ENCODE data around the gene C1QTNF12. TPM values are rescaled to one million over a fixed set of nuclear protein-coding genes. Genes with fewer than 3 reads are reported as not detected.

C1QTNF12 gene, protein sequence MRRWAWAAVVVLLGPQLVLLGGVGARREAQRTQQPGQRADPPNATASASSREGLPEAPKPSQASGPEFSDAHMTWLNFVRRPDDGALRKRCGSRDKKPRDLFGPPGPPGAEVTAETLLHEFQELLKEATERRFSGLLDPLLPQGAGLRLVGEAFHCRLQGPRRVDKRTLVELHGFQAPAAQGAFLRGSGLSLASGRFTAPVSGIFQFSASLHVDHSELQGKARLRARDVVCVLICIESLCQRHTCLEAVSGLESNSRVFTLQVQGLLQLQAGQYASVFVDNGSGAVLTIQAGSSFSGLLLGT
- 0.51 TPM for total RNA-seq
- long read RNA-seq: 0 reads

DNA sequence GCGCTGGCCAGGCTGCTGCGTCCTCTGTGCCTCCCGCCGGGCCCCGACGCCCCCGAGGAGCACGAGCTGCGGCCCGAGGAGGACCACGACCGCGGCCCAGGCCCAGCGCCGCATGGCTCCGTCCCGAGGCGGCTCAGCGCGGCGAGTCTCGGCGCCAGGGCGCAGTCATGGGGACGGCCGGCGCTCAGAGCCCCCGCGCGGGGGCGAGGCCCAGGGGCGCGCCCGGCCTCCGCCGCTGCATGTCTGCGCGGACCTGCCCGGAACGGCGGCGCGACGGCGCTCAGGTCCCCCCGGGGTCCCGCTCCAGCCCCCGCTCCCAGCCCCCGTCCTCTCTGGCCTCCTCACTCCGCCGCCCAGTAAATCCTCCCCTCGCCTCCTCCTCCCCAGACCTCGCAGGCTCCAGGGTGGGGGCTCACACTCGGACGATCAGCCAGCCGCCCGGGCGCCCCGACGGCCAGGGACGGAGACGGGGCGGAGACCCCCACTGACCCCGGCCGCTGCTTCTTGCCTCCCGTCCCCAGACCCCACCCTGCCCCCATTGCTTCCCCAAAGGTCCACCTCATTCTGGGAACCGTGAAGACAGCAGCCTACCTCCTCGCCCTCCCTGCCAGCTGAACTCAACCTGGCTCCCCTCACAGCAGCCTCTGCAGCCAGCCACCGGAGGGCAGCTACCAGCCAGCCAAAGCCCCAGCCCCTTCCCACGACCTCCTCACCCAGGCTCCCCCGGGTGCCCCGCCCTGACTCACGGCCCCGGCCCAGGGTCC is at the start of gene C1QTNF12:
Gene C1QTNF12, minus strand, starts transcription at position 146 of the 764 bp plus-strand sequence. Its CDS starts 32 bp downstream, at position 114.
- ATAC-seq (ENCODE audit: poor library complexity) (no peak), DNase-seq (no peak)
- intact Hi-C loops (cut with DNase I): no loop called here

- DNase-seq (no peak), ATAC-seq (ENCODE audit: poor library complexity) (no peak)
- intact Hi-C loops (cut with DNase I): no loop called here
These were observed 48.8 kb upstream of the C1QTNF12 start for GRCh38 chr1:1295154-1295923.

DNA sequence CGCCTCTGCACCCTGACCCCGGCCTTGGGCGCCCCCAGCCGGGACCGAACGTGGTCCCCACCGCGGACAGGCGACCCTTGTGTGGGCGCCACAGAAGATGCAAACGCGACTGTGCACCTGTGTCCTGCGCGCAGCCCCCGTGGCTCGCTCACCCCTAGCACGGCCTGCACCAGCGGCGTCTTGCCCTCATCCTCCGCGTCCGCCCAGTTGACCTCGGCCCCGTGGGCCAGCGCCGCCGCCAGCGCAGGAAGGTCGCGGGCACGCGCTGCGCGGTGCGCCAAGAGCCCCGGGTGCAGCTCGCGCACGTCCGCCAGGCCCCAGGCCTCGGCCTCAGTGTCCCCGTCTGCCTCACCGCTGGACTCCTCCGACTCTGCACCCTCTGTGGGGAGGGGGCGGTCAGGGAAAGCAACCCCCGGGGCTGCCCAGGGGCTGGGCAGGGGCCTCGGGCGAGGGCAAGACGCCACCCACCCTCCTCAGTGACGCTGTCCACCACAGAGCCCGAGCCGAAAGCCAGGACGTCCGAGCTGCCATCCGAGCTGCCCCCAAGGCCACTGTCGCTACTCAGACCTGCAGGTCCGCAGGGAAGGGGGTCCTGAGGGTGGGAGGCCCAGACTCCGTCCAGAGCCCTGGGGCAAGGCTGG is 47.8 kb upstream of the C1QTNF12 start:
- intact Hi-C loops (cut with DNase I): loop anchor here (5.0 kb wide), 1 partner anchor 172 kb away; no protein-coding TSS in a partner anchor
- DNase-seq (no peak), ATAC-seq (ENCODE audit: poor library complexity) (no peak)

GRCh38 chr1:1293263-1294249 is 47.0 kb upstream of the C1QTNF12 start:
- intact Hi-C loops (cut with DNase I): loop anchor here (5.0 kb wide), 1 partner anchor 171 kb away; no protein-coding TSS in a partner anchor
- ATAC-seq (ENCODE audit: poor library complexity) (no peak), DNase-seq (no peak)

- ATAC-seq (ENCODE audit: poor library complexity) (no peak), DNase-seq (no peak)
- intact Hi-C loops (cut with DNase I): loop anchor here (5.0 kb wide), 1 partner anchor 171 kb away; no protein-coding TSS in a partner anchor
These were observed 46.3 kb upstream of the C1QTNF12 start for GRCh38 chr1:1292851-1293250.

DNA sequence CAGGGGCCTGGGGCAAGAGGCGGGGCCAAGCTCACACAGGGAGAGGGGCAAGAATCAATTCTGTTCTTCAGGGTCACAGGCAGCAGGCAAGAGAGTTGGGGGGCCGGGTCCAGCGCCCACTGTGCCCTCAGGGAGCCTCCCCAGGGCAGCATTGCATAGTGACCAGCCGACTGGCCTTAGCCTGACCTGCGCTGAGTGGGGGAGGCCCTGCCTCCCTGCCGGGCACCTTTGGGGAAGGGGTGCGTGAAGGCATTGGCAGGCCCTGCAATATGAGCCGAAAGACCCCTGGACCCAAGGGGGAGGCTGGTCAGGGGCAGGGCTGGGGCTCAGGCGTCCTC is 45.9 kb upstream of the C1QTNF12 start:
- DNase-seq (no peak), ATAC-seq (ENCODE audit: poor library complexity) (peak; percentile 5)
- intact Hi-C loops (cut with DNase I): loop anchor here (5.0 kb wide), 1 partner anchor 170 kb away; no protein-coding TSS in a partner anchor

GRCh38 chr1:1291548-1292441 is 45.3 kb upstream of the C1QTNF12 start:
- DNase-seq: peak; percentile 76
- intact Hi-C loops (cut with DNase I): loop anchor here (5.0 kb wide), 1 partner anchor 169 kb away; no protein-coding TSS in a partner anchor
- peak; percentile 79 for ATAC-seq (ENCODE audit: poor library complexity)

DNA sequence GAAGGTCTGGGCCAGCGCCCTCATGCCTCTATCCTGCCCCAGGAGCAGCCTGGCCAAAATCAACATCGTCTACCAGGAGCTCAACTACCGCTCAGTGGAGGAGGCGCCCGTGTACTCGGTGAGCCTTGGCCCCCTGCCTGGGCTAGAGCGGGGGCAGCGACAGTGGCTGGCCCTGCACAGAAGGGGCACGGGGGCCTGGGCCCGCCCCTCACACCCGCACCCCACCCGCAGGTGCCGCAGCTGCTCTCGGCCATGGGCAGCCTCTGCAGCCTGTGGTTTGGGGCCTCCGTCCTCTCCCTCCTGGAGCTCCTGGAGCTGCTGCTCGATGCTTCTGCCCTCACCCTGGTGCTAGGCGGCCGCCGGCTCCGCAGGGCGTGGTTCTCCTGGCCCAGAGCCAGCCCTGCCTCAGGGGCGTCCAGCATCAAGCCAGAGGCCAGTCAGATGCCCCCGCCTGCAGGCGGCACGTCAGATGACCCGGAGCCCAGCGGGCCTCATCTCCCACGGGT is 44.6 kb upstream of the C1QTNF12 start:
- ATAC-seq (ENCODE audit: poor library complexity) (peak; percentile 5), DNase-seq (no peak)
- intact Hi-C loops (cut with DNase I): loop anchor here (5.0 kb wide), 1 partner anchor 169 kb away; no protein-coding TSS in a partner anchor

- intact Hi-C loops (cut with DNase I): loop anchor here (5.0 kb wide), 1 partner anchor 168 kb away; no protein-coding TSS in a partner anchor
- ATAC-seq (ENCODE audit: poor library complexity) (peak; percentile 38), DNase-seq (peak; percentile 75)
These were observed 43.8 kb upstream of the C1QTNF12 start for GRCh38 chr1:1290238-1290731.

- intact Hi-C loops (cut with DNase I): no loop called here
- DNase-seq (no peak), ATAC-seq (ENCODE audit: poor library complexity) (no peak)
These were observed 41.0 kb upstream of the C1QTNF12 start for GRCh38 chr1:1287288-1288110.

DNA sequence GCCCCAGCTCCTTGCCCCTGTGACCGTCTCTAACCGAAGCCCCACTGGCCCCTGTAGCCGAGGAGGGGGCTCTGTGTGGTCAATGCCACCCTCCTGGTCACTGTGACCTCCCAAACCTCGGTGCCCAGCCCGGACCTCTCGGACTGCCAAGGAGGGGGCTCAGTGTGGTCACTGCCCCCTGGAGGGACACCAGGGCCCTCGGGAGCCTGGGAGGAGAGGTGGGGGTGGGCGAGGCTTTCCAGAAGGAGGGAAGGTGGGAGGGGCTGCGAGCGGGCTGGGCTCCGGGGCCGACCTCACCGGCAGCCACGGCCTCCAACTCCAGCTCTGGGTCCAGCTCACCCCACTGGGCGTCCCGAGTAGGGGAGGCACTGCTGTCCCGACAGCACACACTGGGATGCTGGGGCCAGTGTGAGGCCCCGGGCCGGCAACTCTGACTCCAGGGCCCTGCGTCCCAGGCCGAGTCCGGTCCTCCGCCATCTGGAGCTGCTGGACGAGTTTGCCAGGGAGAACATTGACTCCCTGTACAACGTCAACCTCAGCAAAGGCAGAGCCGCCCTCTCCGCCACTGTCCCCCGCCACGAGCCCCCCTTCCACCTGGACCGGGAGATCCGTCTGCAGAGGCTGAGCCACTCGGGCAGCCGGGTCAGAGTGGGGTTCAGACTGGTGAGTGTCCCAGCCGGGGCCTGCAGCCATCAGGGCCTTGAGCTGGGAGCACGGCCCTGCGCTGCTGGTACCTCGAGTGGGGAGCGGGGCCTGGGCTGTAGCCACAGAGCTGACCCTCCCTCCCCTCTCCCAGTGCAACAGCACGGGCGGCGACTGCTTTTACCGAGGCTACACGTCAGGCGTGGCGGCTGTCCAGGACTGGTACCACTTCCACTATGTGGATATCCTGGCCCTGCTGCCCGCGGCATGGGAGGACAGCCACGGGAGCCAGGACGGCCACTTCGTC is 40.1 kb upstream of the C1QTNF12 start:
- DNase-seq (no peak), ATAC-seq (ENCODE audit: poor library complexity) (no peak)

DNA sequence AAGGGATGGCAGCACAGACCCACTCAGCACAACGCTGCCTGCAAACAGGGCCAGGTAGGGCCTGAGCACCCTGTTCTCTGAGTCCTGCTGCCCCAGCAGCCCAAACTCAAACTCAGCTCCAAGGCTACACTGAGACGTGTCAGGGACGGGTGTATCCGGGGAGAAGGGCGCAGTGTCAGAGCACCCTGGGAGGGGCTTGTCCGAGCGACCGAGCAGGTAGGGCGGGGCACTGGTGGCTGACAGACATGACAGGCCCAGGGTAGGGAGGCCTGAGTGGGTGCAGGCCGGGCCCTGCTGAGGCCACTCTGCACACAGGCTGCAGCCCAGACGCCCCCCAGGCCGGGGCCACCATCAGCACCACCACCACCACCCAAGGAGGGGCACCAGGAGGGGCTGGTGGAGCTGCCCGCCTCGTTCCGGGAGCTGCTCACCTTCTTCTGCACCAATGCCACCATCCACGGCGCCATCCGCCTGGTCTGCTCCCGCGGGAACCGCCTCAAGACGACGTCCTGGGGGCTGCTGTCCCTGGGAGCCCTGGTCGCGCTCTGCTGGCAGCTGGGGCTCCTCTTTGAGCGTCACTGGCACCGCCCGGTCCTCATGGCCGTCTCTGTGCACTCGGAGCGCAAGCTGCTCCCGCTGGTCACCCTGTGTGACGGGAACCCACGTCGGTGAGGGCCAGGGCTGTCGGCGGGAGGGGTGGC is 39.2 kb upstream of the C1QTNF12 start:
- DNase-seq: no peak
- intact Hi-C loops (cut with DNase I): no loop called here
- no peak for ATAC-seq (ENCODE audit: poor library complexity)

More for the DNA sequence above, 40.1 kb upstream of the C1QTNF12 start:
- intact Hi-C loops (cut with DNase I): no loop called here

DNA sequence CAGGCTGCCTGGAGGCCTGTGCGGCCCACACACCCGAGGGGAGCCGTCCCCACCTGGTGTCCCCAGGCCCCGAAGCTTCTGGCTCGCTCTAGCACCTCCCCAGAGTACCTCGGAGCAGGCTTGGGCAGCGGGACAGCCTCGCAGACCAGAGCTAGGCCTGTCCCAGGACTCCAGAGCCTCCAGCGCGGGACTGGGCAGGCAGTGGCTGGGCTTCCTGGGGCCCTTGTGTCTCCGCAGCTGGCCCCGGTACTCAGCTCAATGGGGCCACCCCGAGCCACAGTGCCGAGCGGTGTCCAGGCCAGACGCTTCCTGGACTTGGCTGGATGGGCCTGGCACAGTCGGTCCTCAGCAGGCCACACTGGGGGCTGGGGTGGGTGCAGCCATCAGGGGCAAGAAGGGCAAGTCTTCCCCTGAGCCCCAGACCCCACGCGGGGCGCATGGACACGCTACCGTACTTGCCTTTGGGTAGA is 38.6 kb upstream of the C1QTNF12 start:
- ATAC-seq (ENCODE audit: poor library complexity): no peak
- intact Hi-C loops (cut with DNase I): no loop called here
- DNase-seq: no peak
